GM19324 (cell line): Measurements from ENCODE around the gene WDHD1.
"Not testable (repeated sequence)": the region's sequence is repeated elsewhere in the genome, so short reads cannot be mapped to it uniquely, and the experiment has no call there.

Source experiments
- ATAC-seq: cut with Tn5 transposase; IDR thresholded peaks from one replicate; pipeline ENCODE4 v1.9.1; 2021; ENCODE audit warnings: mild to moderate bottlenecking, moderate library complexity; ENCODE audit not compliant: unreplicated experiment, low FRiP score

The WDHD1 gene

GRCh38 chr14:54909817-54910558 is 116.9 kb downstream of the WDHD1 start:
- no peak for ATAC-seq

- not testable (repeated sequence) for ATAC-seq
Observed at GRCh38 chr14:54908973-54909372, 117.9 kb downstream of the WDHD1 start.

- ATAC-seq, result no peak
Observed at GRCh38 chr14:54908190-54908589, 118.7 kb downstream of the WDHD1 start.

DNA sequence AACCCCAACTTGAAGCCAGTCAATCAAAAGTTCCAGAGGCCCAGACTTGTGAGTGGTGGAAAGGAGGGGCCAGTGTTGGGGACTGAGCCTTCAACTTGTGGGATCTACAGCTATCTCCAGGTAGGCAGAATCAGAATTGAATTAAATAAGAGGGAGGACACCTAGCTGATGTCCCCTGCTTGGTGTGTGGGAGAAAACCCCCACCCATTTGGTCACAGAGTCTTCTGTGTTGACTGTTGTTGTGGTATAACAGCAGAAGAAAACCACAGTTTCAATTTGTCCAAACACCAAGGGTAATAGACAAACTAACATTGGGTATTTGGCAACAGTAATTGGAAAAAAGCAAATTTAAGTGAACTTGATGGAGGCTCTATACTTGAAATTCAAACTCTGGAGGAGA is 120.8 kb downstream of the WDHD1 start:
- ATAC-seq, result no peak

DNA sequence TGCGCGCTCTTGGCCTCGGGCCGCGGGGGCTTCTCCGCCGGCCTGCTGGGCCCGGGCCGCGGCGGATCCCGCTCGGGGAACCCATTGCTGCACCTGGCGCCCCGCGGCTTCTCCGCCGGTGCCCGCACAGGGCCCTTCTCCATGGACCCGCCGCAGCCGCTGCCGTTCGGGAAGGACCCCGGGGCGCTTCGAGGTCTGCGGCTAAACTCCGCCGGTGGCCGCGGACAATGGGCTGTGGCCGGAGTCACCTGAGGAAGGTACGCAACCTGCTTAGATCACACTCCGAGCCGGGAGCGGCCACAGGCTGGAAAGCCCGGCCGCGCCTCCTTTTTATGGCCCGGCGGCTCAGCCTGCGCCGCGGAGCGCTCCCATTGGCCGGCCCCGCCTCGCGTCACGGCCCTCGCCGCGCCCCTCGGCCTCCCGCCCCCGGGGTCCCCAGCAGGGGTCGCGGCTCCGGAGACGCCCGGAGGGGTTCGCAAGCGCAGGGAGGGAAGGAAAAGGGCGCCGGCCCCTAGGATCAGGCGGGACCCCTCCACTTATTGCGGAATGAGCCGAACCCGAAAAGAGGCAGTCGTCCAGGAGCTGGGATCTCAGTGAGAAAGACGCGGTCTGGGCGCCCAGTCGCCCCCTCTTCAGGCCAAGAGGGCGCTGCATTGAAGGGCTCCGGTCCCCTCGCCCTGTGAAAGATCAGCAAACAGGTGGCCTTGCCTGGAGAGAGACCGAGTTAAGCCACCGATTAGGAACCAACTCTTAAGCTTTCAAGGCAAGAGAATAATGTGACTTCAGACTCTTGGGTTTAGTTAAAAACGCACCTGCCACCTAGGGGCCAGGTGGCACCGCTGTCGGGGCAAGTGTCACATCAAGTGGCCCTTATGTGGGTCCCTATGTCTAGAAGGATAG is 124.1 kb downstream of the WDHD1 start, which contains the start of gene GCH1:
TSS of gene GCH1 (minus strand) at position 306 of the 900 bp plus-strand sequence. CDS start at position 143, 163 bp downstream.
- peak; percentile 89 for ATAC-seq

DNA sequence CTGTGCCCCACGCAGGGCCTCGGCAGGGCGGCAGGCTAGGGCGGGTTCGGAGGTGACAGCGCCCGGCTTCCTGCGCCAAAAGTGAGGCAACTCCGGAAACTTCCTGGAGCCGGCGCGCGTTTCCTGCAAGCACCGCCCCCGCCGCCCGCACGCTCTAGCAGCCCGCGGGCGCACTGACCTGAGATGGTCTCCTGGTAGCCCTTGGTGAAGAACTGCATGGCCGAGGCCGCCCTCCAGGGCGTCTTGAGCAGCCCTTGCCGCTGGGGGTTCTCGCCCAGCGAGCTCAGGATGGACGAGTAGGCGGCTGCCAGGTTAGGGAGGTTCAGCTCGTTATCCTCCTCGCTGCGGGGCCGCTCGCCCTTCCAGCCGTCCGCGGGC is 124.8 kb downstream of the WDHD1 start:
- ATAC-seq, result peak; percentile 42

GRCh38 chr14:54901380-54902142 is 125.3 kb downstream of the WDHD1 start:
- no peak for ATAC-seq

DNA sequence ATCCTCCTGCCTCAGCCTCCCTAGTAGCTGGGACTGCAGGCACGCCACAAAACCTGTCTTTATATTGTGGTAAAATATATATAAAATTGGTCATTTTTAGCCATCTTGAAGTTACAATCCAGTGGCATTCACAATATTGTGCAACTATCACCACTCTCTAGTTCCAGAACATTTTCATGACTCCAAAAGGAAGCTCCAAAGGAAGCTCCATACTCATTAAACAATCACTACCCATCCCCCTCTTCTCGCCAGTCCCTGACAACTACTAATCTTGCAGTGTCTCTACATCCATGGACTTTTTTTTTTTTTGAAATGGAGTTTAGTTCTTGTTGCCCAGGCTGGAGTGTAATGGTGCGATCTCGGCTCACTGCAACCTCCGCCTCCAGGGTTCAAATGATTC is 127.3 kb downstream of the WDHD1 start:
- no peak for ATAC-seq

GRCh38 chr14:54897809-54898555 is 128.9 kb downstream of the WDHD1 start:
- ATAC-seq, result not testable (repeated sequence)

GRCh38 chr14:54895683-54896082 is 131.2 kb downstream of the WDHD1 start:
- ATAC-seq, result no peak

DNA sequence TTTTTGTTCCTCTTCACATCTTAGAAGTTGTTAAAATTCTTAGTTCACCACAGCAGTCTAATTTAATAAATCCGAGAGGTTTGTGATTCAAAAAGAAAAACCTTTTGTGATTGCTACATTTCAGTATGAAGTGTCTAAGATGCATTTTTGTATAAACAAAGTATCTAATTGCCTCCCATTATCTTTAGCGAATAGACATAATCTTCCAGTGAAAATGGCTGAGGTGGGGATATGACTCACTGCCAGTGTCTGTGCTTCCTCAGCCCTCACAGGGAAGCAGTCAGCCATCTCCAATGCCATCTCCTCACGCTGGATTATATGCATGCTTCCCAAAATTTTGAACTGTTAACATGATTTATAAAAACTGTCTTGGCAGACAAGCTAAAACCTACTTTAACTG is 131.9 kb downstream of the WDHD1 start:
- ATAC-seq, result no peak

DNA sequence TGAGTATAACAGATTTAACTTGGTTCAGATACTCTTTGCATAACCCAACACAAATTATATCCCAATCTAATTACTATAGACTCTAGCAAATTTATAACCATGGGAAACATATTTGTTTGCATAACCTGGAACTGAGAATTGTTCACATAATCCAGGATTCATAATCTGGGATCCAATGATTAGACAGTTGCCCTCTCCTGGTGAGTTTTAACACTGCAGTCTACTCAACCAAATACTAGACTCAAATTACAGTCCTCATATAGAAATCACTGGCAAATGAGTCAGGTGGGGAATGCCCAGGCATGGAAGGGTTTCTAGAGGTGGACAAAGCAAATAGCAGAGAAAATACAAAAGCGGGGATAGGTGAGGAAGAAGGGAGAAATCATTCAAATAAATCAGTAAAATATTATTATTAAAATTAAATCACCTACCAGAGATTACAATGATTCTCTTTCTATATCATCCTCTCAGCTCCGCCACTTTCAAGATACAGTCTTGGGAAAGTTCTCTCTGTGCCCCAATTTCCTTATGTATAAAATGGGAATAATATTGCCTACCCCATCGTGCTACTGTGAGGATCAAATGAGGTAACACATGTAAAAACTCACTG is 133.6 kb downstream of the WDHD1 start:
- ATAC-seq, result no peak

DNA sequence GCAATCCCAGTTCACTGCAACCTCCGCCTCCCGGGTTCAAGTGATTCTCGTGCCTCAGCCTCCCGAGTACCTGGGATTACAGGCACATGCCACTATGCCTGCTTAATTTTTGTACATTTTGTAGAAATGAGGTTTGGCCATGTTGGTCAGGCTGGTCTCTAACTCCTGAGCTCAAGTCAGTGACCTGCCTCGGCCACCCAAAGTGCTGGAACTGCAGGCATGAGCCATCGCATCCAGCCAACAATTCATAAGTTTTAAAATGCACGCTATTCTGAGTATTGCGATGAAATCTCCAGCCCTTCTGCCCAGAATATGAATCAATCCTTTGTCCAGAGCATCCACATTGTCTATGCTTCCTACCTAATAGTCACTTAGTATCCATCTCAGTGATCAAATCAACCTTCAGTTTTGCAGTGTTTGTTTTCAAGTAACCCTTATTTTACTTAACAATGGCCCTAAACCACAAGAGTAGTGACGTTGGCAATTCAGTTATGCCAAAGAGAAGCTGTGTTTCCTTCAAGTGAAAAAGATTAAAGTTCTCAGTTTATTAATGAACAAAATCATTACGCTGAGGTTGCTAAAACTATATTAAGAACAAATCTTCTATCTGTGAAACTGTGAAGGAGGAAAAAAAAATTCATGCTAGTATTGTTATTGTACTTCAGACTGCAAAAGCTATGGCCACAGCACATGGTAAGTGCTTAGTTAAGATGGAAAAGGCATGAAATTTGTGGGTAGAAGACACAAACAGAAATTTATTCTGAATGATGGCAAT is 135.2 kb downstream of the WDHD1 start:
- ATAC-seq, result no peak

GRCh38 chr14:54890788-54891187 is 136.1 kb downstream of the WDHD1 start:
- ATAC-seq, result no peak

DNA sequence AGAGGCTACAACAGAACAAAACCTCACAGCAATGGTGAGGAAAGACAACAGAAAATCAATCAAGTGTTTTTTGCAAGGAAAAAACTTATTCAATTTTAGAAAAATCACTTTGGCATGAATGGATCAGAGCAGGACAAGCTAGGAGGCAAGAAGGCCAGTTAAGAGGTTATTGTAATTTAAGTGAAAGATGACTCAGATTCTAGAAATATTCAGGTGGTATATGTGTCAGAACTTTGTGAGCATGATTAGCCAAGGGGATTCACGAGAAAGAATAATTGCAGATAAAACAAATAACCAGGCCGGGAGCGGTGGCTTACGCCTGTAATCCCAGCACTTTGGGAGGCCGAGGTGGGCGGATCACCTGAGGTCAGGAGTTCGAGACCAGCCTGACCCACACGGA is 137.0 kb downstream of the WDHD1 start:
- ATAC-seq, result no peak
